Upper lobe of left lung (tissue), 6 donors: ENCODE data around the gene HP. TPM values are rescaled to one million over a fixed set of nuclear protein-coding genes. Genes with fewer than 3 reads are reported as not detected.

Experiments used
- ATAC-seq, 2 donors: fragments of 200-7000 bp; cut with Tn5 transposase; one replicate each; pipeline ENCODE4 v1.9.1; 2022; ENCODE audit warnings: mild to moderate bottlenecking in 2 of 2, moderate library complexity in 2 of 2; ENCODE audit not compliant: low FRiP score in 2 of 2
- DNase-seq, 2 donors: peaks; one replicate each; pipeline ENCODE4 v3.0.0-alpha.2; 2019 to 2020
- H3K27ac ChIP-seq, 4 donors: fragments of 200-600 bp; sonication (generic); one replicate each; pipeline ENCODE4 v1.5.1; 2016 to 2019
- H3K27me3 ChIP-seq, 4 donors: fragments of 200-600 bp; sonication (generic); one replicate each; pipeline ENCODE4 v1.5.1; 2017 to 2019
- H3K36me3 ChIP-seq, 4 donors: fragments of 200-600 bp; sonication (generic); one replicate each; pipeline ENCODE4 v1.5.1; 2016 to 2019
- H3K4me1 ChIP-seq, 4 donors: fragments of 200-600 bp; sonication (generic); one replicate each; pipeline ENCODE4 v1.5.1; 2018 to 2019
- H3K4me3 ChIP-seq, 4 donors: fragments of 200-600 bp; sonication (generic); one replicate each; pipeline ENCODE4 v1.5.1; 2017 to 2019; ENCODE audit warnings: mild to moderate bottlenecking in 2 of 4, moderate library complexity in 1 of 4
- H3K9me3 ChIP-seq, 4 donors: fragments of 200-600 bp; sonication (generic); one replicate each; pipeline ENCODE4 v1.5.1; 2018 to 2019
- EP300 ChIP-seq, 4 donors: sonication (generic); formaldehyde crosslinking; IDR thresholded peaks; one replicate each; pipeline ENCODE4 v1.5.1; 2017; ENCODE audit warnings: antibody characterized with exemption in 4 of 4, control low read depth in 2 of 4
- POLR2A ChIP-seq, 4 donors: fragments of 450-650 bp; IDR thresholded peaks; one replicate each; pipeline ENCODE4 v1.5.1; 2016 to 2017; ENCODE audit warnings: antibody characterized with exemption in 4 of 4, mild to moderate bottlenecking in 2 of 4
- POLR2AphosphoS5 ChIP-seq, 2 donors: sonication (generic); formaldehyde crosslinking; IDR thresholded peaks; one replicate each; pipeline ENCODE4 v1.5.1; 2017; ENCODE audit warnings: antibody characterized with exemption in 2 of 2
- WGBS, 2 donors: methylation state at CpG; one replicate each; pipeline ENCODE4 v1.1.5; 2017 to 2018; 5-methylcytosine and 5-hydroxymethylcytosine counted together
- total RNA-seq, 6 donors: library from RNA; depleted of rRNA in 4 of 6; stranded (reverse); fragments of >200 nt in 4 of 6; gene quantifications; one replicate each; pipeline versions ENCODE4 v1.1.0 to v1.2.1, GENCODE V29; 2016 to 2021
- TF ChIP-seq, protein P1 (sequence below), 6 experiments: fragments of 450-650 bp in 4 of 6; fragments of 200-600 bp in 2 of 6; sonication (generic) in 2 of 6; IDR thresholded peaks; one replicate each; pipeline ENCODE4 v1.5.1; 2016 to 2019; ENCODE audit warnings: antibody characterized with exemption in 6 of 6
- donor health status: DM: no; HTN: no; CAD: no; lungs with moderate emphysema.
- donor health status: DM: no; HTN: yes; CAD: no; lungs with severe emphysema.

The HP gene
- total RNA-seq, 6 donors from 2014 or later: 13.7 to 132 (median 40.0) TPM

GRCh38 chr16:72085002-72085401 lies 30.7 kb downstream of the HP start:
- TF ChIP-seq POLR2AphosphoS5 (IDR thresholded peaks at IDR 0.05) (no peak), EP300 (IDR thresholded peaks at IDR 0.05) (no peak), POLR2A (IDR thresholded peaks at IDR 0.05) (no peak)
- TF ChIP-seq, protein P1, sequence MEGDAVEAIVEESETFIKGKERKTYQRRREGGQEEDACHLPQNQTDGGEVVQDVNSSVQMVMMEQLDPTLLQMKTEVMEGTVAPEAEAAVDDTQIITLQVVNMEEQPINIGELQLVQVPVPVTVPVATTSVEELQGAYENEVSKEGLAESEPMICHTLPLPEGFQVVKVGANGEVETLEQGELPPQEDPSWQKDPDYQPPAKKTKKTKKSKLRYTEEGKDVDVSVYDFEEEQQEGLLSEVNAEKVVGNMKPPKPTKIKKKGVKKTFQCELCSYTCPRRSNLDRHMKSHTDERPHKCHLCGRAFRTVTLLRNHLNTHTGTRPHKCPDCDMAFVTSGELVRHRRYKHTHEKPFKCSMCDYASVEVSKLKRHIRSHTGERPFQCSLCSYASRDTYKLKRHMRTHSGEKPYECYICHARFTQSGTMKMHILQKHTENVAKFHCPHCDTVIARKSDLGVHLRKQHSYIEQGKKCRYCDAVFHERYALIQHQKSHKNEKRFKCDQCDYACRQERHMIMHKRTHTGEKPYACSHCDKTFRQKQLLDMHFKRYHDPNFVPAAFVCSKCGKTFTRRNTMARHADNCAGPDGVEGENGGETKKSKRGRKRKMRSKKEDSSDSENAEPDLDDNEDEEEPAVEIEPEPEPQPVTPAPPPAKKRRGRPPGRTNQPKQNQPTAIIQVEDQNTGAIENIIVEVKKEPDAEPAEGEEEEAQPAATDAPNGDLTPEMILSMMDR (IDR thresholded peaks at IDR 0.05): no peak
- Histone ChIP-seq H3K27me3 (no peaks in the 10 kb centered on the region), H3K27ac (no peak overlapping the region), H3K9me3 (peaks cover 0 to 10% (median 6%) of the 10 kb centered on the region in 4 donors), H3K4me3 (no peak overlapping the region), H3K36me3 (peaks cover 13 to 59% (median 51%) of the 10 kb centered on the region in 4 donors), H3K4me1 (no peaks in the 10 kb centered on the region)
- 98 to 100% methylated on average over 2 of the region's 2 CpGs for WGBS, 2 donors
- ATAC-seq: no peak
- no peak for DNase-seq

DNA sequence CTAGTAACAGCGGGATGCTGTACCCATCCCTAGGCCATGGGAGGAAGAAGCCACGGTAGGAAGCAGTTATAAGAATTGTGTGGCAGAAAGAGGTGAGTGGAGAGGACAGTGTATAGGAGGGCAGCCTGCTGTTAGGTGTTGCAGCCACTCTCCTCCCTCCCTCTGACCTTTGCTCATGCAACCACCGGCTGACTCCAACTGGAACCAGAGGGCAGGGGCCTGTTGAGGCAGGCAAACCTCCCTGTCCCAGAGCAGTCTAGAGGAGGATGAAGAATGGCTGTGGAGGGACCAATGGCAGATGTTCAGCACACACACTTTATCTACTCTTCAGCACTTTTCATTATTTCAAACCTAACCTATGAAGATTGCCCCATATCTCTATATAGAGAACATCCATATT lies 36.9 kb downstream of the HP start:
- Histone ChIP-seq H3K27me3 (no peaks in the 10 kb centered on the region), H3K27ac (no peak overlapping the region), H3K4me3 (no peak overlapping the region), H3K4me1 (peaks cover 23 to 39% (median 30%) of the 10 kb centered on the region in 4 donors), H3K9me3 (no peaks in the 10 kb centered on the region), H3K36me3 (peaks cover 18 to 43% (median 36%) of the 10 kb centered on the region in 4 donors)
- 75 to 84% methylated on average over 3 of the region's 3 CpGs for WGBS, 2 donors
- ATAC-seq (no peak), DNase-seq (no peak)
- TF ChIP-seq POLR2A (IDR thresholded peaks at IDR 0.05) (no peak), POLR2AphosphoS5 (IDR thresholded peaks at IDR 0.05) (no peak), EP300 (IDR thresholded peaks at IDR 0.05) (no peak)
- TF ChIP-seq, protein P1 (IDR thresholded peaks at IDR 0.05): no peak

DNA sequence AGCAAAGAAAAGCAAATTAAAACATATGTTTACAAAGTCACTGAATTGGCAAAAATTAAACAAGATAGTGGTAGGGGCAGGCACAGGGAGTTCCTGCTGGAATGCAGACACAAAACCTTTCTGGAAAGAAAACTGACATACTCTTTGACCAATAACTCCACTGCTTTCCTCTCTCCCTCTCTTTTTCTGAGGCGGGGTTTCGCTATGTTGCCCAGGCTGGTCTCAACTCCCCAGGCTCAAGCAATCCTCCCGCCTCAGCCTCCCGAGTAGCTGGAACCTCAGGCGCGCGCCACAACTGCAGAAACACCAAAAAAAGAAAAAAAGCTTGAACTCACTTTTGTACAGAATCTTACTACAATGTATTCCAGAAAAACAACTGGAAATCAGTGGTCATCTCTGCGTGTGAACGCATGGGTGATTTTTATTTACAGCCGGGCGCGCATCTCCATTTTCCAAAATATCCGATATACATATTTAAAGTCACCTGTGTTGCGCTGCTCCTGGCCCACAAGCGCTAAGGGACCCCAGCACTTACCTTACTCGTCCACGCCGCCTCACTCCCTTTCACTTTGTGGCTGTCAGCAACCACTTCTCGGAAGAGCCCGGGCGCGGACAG lies 38.6 kb downstream of the HP start:
- WGBS, 2 donors: 0% methylated on average over 22 of the region's 22 CpGs
- Histone ChIP-seq H3K36me3 (peaks cover 25 to 43% (median 40%) of the 10 kb centered on the region in 4 donors), H3K4me3 (peak overlapping the region; percentile 70 to 85 (median 82)), H3K9me3 (no peaks in the 10 kb centered on the region), H3K27me3 (no peaks in the 10 kb centered on the region), H3K27ac (peak overlapping the region; percentile 91 to 96 (median 94)), H3K4me1 (peaks cover 23 to 39% (median 30%) of the 10 kb centered on the region in 4 donors)
- TF ChIP-seq EP300 (IDR thresholded peaks at IDR 0.05) (no peak), POLR2AphosphoS5 (IDR thresholded peaks at IDR 0.05) (no peak), POLR2A (IDR thresholded peaks at IDR 0.05) (no peak)
- TF ChIP-seq, protein P1 (IDR thresholded peaks at IDR 0.05): no peak
- no peak for DNase-seq
- peak; percentile 47 to 49 for ATAC-seq

GRCh38 chr16:72093448-72094265 lies 39.4 kb downstream of the HP start, which contains the start of the genes DHX38 and TXNL4B:
Gene DHX38, plus strand, starts transcription at chr16:72093847. Its CDS starts 2,311 bp downstream, at chr16:72096158.
Gene TXNL4B, minus strand, starts transcription at chr16:72093620. Its CDS starts 2,871 bp downstream, at chr16:72090749.
- Histone ChIP-seq H3K4me1 (peaks cover 23 to 39% (median 30%) of the 10 kb centered on the region in 4 donors), H3K4me3 (peak within 1 kb of the TSS; percentile 70 to 94 (median 82)), H3K27me3 (no peaks in the 10 kb centered on the region), H3K36me3 (peaks cover 24 to 43% (median 39%) of the 10 kb centered on the region in 4 donors), H3K9me3 (no peaks in the 10 kb centered on the region), H3K27ac (peak within 1 kb of the TSS; percentile 91 to 96 (median 94))
- peak; percentile 99 for ATAC-seq
- 0 to 1% methylated on average over 22 to 42 of the region's 43 CpGs for WGBS, 2 donors
- DNase-seq: peak; percentile 89 to 97
- peak; percentile 91 for TF ChIP-seq POLR2AphosphoS5 (IDR thresholded peaks at IDR 0.05)
- TF ChIP-seq POLR2A (IDR thresholded peaks at IDR 0.05): peak in 3 of 4 donors; percentile 65 to 86 (median 82)
- TF ChIP-seq EP300 (IDR thresholded peaks at IDR 0.05): peak in 1 of 4 donors; percentile 48
- TF ChIP-seq, protein P1 (IDR thresholded peaks at IDR 0.05): peak in 1 of 6 experiments; percentile 8
